GM19455 (cell line): Measurements from ENCODE around the gene KRTAP5-11.
"Not testable (repeated sequence)": the region's sequence is repeated elsewhere in the genome, so short reads cannot be mapped to it uniquely, and the experiment has no call there.

Source experiments
- ATAC-seq: cut with Tn5 transposase; IDR thresholded peaks from one replicate; pipeline ENCODE4 v1.9.1; 2021; ENCODE audit not compliant: unreplicated experiment

The KRTAP5-11 gene

GRCh38 chr11:71534711-71535608 lies 47.7 kb downstream of the KRTAP5-11 start:
- ATAC-seq = not testable (repeated sequence)

DNA sequence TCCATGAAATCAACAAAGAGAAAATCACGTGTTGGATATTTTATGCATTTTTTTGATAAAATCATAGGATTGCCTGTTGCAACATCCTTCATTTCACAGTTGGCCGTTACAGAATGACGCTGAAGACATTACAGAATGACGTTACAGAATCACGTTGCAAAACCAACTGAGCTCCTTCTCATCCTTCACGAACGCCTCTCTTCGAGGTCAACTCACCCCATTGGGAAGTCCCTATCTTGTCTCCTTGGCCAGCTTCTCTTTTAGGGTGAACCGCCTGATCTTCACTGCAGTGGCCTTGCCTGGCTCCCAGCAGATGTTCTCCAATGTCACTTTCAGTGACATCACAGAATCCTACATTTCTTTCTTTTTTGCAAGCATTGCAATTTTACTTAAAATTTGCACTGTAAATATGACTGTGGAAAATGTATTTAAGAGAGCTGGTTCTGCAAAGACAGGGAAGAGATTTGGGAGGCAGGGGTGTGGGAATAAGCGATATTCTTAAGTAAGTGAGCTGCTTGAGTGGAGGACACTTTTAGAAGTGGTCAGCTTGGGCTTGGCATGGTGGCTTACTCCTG lies 50.6 kb downstream of the KRTAP5-11 start:
- ATAC-seq = no peak
